Astrocyte (in vitro differentiated cells and primary cell): ENCODE results near the gene GIPC1.

Source experiments
- EZH2 ChIP-seq: IDR thresholded peaks from 2 replicates; pipeline ENCODE4 v1.6.1; 2012; ENCODE audit warnings: mild to moderate bottlenecking, low read length, inconsistent platforms; ENCODE audit not compliant: insufficient read depth
- TF ChIP-seq, protein P1 (sequence below): IDR thresholded peaks from 2 replicates; pipeline ENCODE4 v1.5.1; 2011; ENCODE audit warnings: low read depth, mild to moderate bottlenecking, inconsistent platforms, low read length, moderate library complexity; ENCODE audit not compliant: insufficient read depth

DNA sequence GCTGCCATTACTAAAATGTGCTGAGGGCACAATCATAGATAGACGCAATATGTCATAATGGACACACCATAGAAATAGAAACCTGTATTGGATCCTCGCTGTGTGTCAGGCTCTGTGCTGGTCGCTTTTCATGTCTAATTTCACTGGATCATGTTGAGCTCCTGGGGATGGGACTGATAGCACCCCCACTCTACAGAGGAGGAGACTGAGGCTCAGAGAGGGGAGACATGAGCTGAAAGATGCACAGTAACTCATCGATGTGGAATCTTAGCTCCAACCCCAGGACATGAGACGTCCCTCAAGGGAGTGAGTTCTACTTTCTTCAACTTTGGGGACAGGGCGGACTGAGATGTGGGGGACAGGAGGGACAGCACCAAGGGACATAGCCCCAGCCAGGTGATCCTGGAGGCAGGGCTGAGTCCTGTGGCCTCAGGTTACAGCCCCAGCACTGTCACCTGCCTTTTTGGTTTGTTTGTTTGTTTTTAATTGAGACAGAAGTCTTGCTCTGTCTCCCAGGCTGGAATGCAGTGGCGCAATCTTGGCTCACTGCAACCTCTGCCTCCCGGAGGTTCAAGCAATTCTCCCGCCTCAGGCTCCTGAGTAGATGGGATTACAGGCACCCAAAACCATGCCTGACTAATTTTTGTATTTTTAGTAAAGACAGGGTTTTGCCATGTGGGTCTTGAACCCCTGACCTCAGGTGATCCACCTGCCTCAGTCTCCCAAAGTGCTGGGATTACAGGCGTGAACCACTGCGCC is 6.6 kb upstream of the GIPC1 start:
- TF ChIP-seq, protein P1, sequence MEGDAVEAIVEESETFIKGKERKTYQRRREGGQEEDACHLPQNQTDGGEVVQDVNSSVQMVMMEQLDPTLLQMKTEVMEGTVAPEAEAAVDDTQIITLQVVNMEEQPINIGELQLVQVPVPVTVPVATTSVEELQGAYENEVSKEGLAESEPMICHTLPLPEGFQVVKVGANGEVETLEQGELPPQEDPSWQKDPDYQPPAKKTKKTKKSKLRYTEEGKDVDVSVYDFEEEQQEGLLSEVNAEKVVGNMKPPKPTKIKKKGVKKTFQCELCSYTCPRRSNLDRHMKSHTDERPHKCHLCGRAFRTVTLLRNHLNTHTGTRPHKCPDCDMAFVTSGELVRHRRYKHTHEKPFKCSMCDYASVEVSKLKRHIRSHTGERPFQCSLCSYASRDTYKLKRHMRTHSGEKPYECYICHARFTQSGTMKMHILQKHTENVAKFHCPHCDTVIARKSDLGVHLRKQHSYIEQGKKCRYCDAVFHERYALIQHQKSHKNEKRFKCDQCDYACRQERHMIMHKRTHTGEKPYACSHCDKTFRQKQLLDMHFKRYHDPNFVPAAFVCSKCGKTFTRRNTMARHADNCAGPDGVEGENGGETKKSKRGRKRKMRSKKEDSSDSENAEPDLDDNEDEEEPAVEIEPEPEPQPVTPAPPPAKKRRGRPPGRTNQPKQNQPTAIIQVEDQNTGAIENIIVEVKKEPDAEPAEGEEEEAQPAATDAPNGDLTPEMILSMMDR: no peak
- no peak for TF ChIP-seq EZH2
